ENCODE data around the gene PPP1R14C. TPM values are rescaled to one million over a fixed set of nuclear protein-coding genes. Genes with fewer than 3 reads are reported as not detected.
A peak's percentile ranks its signal among the peaks of the same experiment; 100 is the strongest.

PPP1R14C gene
- total RNA-seq, 2 donors from 2014 or later: 0.73 TPM; not detected in 1

DNA sequence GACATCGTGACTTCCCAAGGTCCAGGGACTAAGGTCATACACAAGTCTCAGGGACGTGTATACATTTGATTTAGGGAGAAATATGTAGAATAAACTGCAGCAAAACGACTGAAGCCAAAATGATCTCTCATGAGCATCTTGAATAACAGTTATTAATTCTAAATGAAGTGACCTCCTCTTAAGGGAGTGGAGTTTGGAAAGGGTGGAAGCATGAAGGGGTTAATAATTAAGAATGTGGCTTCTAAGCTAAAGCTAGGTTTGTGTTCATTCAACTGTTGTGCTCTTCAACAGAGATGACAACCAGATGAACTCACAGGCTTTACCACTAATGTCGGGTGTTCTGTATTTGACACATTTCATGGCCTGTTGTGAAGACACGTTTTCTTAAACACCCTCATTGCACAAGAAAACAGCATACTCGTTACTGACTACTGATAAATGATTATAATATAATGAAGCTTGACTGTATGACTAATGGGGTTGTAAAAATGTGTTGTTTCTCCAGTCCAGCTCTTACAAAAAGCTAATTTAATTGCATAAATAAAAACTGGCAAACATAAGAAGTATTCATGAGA, 1.5 kb downstream of the PPP1R14C start:
- Mint-ChIP-seq H3K4me1 (ENCODE audit: low read depth in 2 of 2) (peaks cover 0 to 7% of the 10 kb centered on the region in 2 donors), H3K27ac (no peak overlapping the region), H3K9me3 (no peaks in the 10 kb centered on the region), H3K36me3 (no peaks in the 10 kb centered on the region), H3K27me3 (peaks cover 47 to 63% of the 10 kb centered on the region in 2 donors), H3K4me3 (peak overlapping the region; percentile 58)
- DNase-seq (ENCODE audit: low spot score) (no peak), ATAC-seq (no peak)

DNA sequence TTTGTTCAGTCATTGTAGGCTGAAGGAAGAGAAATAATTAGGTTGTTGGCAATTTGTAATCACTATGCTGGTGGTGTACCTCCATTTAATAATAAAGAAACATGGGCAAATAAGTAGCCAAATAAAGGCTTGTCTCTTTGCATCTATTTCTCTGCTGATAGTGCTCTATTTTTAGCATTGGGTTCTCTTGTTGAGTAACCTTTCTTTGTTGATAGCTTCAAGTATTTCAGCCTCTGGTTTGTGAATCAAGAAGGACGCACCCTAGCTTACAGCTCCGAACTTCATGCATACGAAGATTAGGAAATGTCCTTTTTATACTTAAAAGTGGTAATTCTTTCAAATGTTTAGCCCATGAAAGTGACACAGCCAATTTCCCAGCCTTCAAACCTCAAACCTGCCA, 2.6 kb downstream of the PPP1R14C start:
- H3K9me3 Mint-ChIP-seq: no peaks in the 10 kb centered on the region

DNA sequence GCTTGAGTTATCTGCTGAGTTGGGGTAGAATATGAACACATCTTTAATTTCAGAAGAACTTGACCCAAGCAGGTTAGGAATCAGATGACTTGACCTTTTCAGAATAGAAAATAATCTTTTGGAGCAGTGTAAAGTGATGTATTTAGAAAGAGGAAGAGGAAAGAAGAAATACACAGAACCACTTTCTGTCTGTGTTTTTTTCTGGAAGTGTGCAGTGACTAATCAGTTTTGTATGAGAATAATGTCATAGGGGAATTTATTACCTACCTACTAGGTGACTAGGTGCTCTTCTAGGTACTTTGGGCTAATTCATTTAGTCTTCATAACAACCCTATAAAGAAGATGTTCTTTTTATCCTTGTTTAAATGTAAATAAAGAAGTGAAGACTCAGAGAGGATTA, 3.0 kb downstream of the PPP1R14C start:
- H3K27ac Mint-ChIP-seq: no peak overlapping the region
- DNase-seq (ENCODE audit: low spot score) (no peak), ATAC-seq (no peak)
- no peak overlapping the region for H3K4me3 Mint-ChIP-seq
- no peaks in the 10 kb centered on the region for H3K9me3 Mint-ChIP-seq
- H3K4me1 Mint-ChIP-seq (ENCODE audit: low read depth in 2 of 2): peaks cover 0 to 7% of the 10 kb centered on the region in 2 donors
- H3K36me3 Mint-ChIP-seq: no peaks in the 10 kb centered on the region
- peaks cover 50 to 65% of the 10 kb centered on the region in 2 donors for H3K27me3 Mint-ChIP-seq

More for the DNA sequence above, 2.6 kb downstream of the PPP1R14C start:
- no peak overlapping the region for H3K4me3 Mint-ChIP-seq
- ATAC-seq (no peak), DNase-seq (ENCODE audit: low spot score) (no peak)
- H3K27me3 Mint-ChIP-seq: peaks cover 46 to 62% of the 10 kb centered on the region in 2 donors
- no peaks in the 10 kb centered on the region for H3K36me3 Mint-ChIP-seq
- no peak overlapping the region for H3K27ac Mint-ChIP-seq
- H3K4me1 Mint-ChIP-seq (ENCODE audit: low read depth in 2 of 2): peaks cover 0 to 7% of the 10 kb centered on the region in 2 donors

DNA sequence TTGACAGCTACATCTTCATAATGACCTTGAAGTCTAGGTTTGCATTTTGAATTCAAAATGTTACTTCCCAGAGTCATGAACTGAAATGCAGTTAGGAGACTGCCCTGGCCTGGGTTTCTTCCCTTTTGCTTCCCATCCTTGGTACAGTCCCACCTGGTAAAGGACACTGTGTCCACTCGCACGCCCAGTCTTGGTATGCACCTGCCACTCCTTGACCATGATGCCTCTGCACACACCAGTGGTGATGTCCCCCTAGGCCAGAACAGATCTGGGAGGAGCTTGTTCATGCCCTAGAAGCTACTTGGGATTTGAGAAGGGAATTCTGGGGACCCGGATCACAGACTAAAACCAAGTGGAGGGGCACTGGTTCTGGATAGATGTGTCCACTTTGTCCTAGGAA, 3.6 kb downstream of the PPP1R14C start:
- H3K4me1 Mint-ChIP-seq (ENCODE audit: low read depth in 2 of 2): peaks cover 0 to 10% of the 10 kb centered on the region in 2 donors
- no peak for ATAC-seq
- peaks cover 57 to 65% of the 10 kb centered on the region in 2 donors for H3K27me3 Mint-ChIP-seq
- no peak for DNase-seq (ENCODE audit: low spot score)
- no peak overlapping the region for H3K4me3 Mint-ChIP-seq
- no peak overlapping the region for H3K27ac Mint-ChIP-seq
- no peaks in the 10 kb centered on the region for H3K9me3 Mint-ChIP-seq
- no peaks in the 10 kb centered on the region for H3K36me3 Mint-ChIP-seq

DNA sequence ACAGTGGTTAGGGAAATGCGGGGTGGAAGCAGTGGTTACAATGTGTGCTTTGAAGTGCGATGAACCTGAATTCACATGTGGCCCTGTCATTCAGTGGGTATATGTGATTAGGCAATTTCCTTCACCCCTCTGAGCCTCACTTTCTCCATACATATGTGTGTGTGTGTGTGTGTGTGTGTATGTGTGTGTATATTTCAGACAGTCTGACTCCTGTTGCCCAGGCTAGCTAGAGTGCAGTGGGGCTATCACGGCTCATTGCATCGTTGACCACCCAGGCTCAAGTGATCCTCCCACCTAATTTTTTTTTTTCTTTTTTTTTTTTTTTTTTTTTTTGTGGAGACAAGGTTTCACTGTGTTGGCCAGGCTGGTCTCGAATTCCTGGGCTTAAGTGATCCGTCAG, 6.3 kb downstream of the PPP1R14C start:
- Mint-ChIP-seq H3K4me3 (no peak overlapping the region), H3K27ac (no peak overlapping the region), H3K9me3 (no peaks in the 10 kb centered on the region), H3K4me1 (ENCODE audit: low read depth in 2 of 2) (peaks cover 6 to 10% of the 10 kb centered on the region in 2 donors), H3K36me3 (no peaks in the 10 kb centered on the region), H3K27me3 (peaks cover 54 to 73% of the 10 kb centered on the region in 2 donors)
- DNase-seq (ENCODE audit: low spot score) (no peak), ATAC-seq (no peak)

DNA sequence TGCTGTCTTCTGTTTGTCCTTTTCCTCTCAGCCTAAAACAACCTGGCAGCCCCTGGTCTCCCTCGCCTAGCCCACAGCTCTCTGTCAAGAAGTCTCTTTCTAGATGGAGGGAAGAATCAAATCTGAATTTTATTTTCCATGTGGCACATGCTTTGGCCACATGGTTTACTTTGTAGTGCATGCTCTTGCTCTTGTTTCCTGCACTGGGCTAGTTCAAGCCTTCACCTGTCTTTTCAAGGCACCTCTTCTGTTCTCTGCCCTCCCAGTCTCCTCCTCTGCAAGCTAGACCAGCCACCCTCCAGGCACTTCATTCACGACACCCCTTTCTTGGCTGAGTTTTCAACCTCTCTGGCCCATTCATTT, 7.6 kb downstream of the PPP1R14C start:
- no peaks in the 10 kb centered on the region for H3K9me3 Mint-ChIP-seq

DNA sequence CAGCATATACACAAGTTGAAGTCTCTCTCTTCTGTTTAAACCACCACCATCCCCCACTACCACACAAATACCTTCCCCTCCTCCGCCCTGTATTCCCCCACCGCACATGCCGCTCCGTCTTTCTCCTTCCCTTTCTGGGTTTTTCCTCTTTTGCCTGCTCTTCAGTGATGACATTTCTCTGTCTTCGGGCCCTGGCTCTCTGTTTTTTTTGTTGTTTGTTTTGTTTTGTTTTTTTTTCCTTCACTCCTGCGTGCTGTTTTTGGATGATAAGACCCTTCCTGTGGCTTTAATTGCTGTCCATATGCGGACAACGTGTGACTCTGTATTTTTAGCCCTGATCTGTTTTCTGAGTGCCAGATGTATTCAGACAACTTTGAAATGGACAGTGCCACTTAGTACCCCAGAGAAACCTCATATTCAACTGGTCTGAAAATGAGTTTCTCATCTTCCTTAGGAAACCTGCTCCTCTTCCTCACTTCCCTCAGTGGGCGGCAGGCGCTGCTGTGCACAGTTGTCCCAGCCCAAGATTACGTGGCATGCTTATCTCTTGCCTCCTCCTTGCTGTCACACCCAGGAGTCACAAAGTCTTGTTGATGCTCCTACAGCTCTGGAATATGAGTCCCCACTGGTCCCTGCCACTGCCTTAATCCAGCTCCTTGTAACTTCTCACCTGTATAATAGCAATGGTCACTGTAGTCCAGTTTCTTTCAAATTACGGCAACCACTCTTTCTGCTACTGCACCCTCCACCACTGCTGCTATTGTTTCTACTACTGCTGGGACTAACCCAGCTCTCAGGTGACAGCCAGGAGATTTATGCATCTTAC, 8.2 kb downstream of the PPP1R14C start:
- ATAC-seq (no peak), DNase-seq (ENCODE audit: low spot score) (no peak)
- no peak overlapping the region for H3K4me3 Mint-ChIP-seq
- H3K4me1 Mint-ChIP-seq (ENCODE audit: low read depth in 2 of 2): peaks cover 4 to 11% of the 10 kb centered on the region in 2 donors
- no peak overlapping the region for H3K27ac Mint-ChIP-seq
- H3K27me3 Mint-ChIP-seq: peaks cover 42 to 56% of the 10 kb centered on the region in 2 donors
- H3K36me3 Mint-ChIP-seq: no peaks in the 10 kb centered on the region
- H3K9me3 Mint-ChIP-seq: no peaks in the 10 kb centered on the region

More for the DNA sequence above, 7.6 kb downstream of the PPP1R14C start:
- H3K4me1 Mint-ChIP-seq (ENCODE audit: low read depth in 2 of 2): peaks cover 4 to 11% of the 10 kb centered on the region in 2 donors
- peaks cover 47 to 62% of the 10 kb centered on the region in 2 donors for H3K27me3 Mint-ChIP-seq
- H3K36me3 Mint-ChIP-seq: no peaks in the 10 kb centered on the region
- H3K27ac Mint-ChIP-seq: no peak overlapping the region
- DNase-seq (ENCODE audit: low spot score): no peak
- H3K4me3 Mint-ChIP-seq: no peak overlapping the region
- ATAC-seq: no peak

DNA sequence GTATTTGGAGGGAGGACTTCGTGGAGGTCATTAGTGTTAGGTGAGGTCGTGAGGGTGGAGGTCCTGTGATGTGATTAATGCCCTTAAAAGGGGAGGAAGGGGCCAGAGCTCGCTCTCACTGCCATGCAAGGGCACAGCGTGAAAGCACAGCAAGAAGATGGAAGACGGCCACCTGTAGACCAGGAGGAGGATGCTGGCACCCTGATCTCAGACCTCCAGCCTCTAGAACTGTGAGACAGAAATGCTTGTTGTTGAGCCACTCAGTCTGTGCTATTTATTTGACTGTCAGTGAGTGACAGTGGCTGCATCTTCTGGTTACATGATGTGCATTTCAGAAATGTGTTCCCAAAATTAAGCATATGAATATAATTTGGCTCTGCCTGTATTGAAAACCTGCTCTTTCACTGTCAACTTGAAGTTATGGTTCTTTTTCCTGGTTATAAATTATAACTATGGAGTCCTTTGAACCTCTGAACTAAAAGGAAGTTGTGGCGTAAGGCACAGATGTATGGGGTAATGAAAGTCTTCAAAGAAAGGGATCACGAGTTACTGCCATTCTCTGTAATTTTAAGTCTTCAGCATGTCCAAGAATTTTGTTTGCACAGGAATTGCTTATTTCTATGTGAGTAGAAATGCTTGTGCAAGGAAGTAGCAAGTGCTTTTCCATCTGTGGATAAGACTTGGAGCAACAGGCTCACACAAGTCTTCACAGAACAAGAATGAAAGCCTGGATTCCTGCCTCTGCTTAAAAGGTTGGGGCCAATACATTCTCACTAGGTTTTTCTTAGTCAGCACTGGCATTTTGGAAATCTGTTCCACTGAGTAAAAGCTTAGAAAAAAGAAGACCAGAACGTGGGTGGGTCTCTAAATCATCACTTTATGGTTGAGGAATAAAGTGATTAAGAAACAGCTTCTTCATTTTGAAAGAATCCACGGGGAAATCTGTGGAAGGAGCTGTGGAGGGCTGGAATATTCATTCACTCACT, 10.3 kb downstream of the PPP1R14C start:
- Mint-ChIP-seq H3K36me3 (no peaks in the 10 kb centered on the region), H3K27ac (no peak overlapping the region), H3K27me3 (peaks cover 32 to 43% of the 10 kb centered on the region in 2 donors), H3K9me3 (no peaks in the 10 kb centered on the region), H3K4me1 (ENCODE audit: low read depth in 2 of 2) (peaks cover 19 to 26% of the 10 kb centered on the region in 2 donors), H3K4me3 (no peak overlapping the region)
- DNase-seq (ENCODE audit: low spot score) (no peak), ATAC-seq (no peak)

DNA sequence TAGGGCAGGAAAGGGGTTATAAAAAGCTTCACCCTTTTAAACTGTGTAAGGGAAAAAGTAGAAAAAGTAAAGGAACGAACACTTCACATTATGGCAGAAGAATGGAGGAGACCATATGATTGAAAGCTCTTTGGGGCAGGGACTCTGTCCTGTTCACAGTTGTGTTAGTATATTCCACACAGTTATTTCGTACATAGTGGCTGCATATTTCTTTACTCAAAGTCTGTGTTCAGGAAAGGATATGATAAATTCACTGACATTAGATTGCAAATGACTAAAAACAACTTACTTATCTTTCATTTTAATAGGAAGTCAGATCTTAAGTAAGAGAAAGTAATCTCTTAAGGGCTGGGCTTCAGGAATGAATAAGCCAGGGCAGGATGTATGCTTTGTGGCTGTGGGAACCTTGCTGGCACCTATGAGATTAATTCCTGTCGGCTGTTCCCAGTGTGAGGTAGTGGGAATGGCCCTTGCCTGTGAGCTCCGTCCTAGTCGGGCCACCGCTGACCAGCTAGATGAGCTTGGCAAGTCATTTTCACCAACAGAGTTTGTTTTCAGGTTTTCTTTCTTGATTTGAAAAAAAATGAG, 11.2 kb downstream of the PPP1R14C start:
- no peaks in the 10 kb centered on the region for H3K36me3 Mint-ChIP-seq
- DNase-seq (ENCODE audit: low spot score) (no peak), ATAC-seq (peak in 1 of 2 donors; percentile 60)
- H3K27ac Mint-ChIP-seq: no peak overlapping the region
- peaks cover 19 to 26% of the 10 kb centered on the region in 2 donors for H3K4me1 Mint-ChIP-seq (ENCODE audit: low read depth in 2 of 2)
- H3K27me3 Mint-ChIP-seq: peaks cover 27 to 43% of the 10 kb centered on the region in 2 donors
- H3K9me3 Mint-ChIP-seq: no peaks in the 10 kb centered on the region
- H3K4me3 Mint-ChIP-seq: peak overlapping the region; percentile 33

DNA sequence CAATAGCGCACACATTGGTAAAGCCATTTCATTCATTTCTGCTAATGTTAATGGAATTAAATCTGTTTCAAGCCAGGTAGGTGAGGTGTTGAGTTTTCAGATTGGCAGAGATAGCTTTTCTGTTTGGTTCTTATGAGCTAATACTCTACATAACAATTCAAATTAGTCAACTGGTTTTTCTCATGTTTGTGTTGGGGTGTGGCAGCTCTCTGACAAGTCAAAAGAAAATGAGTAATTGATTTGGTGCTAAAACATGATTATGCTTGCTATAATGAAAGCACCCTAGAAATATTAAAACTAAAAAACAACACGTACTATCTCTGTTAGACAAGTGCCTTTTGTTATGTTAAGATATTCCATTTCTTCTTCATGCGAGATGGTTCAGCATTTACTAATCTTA, 13.6 kb downstream of the PPP1R14C start:
- Mint-ChIP-seq H3K27ac (no peak overlapping the region), H3K9me3 (no peaks in the 10 kb centered on the region), H3K36me3 (no peaks in the 10 kb centered on the region), H3K27me3 (peaks cover 9 to 23% of the 10 kb centered on the region in 2 donors), H3K4me1 (ENCODE audit: low read depth in 2 of 2) (peaks cover 16 to 26% of the 10 kb centered on the region in 2 donors), H3K4me3 (no peak overlapping the region)
- ATAC-seq: no peak
- DNase-seq (ENCODE audit: low spot score): no peak

DNA sequence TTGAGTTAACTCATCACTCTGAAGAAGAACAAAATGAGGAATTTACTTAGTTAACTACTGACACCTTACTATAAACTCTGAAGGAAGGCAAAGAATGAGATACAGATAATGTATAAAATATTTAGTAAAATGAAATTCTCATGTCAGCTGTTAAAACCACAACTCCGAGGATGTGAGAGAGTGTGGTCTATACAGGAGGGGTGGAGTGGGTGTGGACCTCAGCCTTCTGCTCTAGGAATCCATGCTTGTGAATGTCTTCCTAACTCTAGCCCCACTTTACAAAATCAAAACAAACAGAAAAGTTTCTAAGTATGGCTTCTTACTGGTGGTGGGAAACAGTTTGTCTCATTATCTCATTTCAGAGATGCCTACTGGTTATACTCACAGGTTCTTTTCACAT, 14.2 kb downstream of the PPP1R14C start:
- Mint-ChIP-seq H3K4me1 (ENCODE audit: low read depth in 2 of 2) (peaks cover 15 to 26% of the 10 kb centered on the region in 2 donors), H3K4me3 (peak overlapping the region; percentile 27)

DNA sequence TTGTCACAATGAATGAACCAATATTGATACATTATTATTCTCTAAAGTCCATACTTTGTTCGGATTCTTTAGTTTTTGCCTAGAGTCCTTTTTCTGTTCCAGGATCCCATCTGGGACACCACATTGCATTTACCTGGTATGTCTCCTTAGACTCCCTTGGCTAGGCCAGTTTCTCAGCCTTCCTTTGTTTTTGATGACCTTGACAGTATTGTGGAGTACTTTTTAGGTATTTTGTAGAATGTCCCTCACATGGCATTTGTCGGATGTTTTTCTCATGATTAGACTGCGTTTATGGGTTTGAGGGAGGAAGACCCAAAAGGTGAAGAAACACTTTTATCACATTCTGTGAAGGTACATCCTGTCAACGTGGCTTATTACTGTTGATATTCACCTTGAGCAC, 16.9 kb downstream of the PPP1R14C start:
- H3K27ac Mint-ChIP-seq: no peak overlapping the region
- H3K9me3 Mint-ChIP-seq: no peaks in the 10 kb centered on the region
- peaks cover 4 to 8% of the 10 kb centered on the region in 2 donors for H3K27me3 Mint-ChIP-seq
- no peaks in the 10 kb centered on the region for H3K36me3 Mint-ChIP-seq
- ATAC-seq: no peak
- no peak for DNase-seq (ENCODE audit: low spot score)
- no peak overlapping the region for H3K4me3 Mint-ChIP-seq
- H3K4me1 Mint-ChIP-seq (ENCODE audit: low read depth in 2 of 2): peaks cover 15% of the 10 kb centered on the region in 2 donors

More for the DNA sequence above, 14.2 kb downstream of the PPP1R14C start:
- ATAC-seq (no peak), DNase-seq (ENCODE audit: low spot score) (no peak)
- Mint-ChIP-seq H3K9me3 (no peaks in the 10 kb centered on the region), H3K27ac (no peak overlapping the region), H3K36me3 (no peaks in the 10 kb centered on the region), H3K27me3 (peaks cover 7 to 21% of the 10 kb centered on the region in 2 donors)

DNA sequence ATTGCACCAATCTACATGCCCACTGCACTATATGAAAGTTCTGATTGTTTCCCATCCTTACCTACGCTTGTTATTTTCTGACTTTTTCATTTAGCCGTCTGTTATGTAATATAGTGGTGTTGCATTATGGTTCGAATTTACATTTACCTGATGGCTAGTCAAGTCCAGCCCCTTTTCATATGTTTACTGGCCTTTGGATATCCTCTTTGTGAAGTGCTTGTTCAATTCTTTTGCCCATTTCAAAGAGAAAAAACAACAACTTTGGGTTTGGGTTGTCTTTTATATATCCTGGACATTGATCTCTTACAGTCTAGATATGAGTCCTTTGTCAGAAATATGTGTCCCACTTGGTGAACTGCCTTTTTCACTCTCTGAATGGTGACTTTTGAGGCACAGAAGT, 21.1 kb downstream of the PPP1R14C start:
- no peak for DNase-seq (ENCODE audit: low spot score)
- no peak overlapping the region for H3K4me3 Mint-ChIP-seq

More for the DNA sequence above, 21.1 kb downstream of the PPP1R14C start:
- no peak for ATAC-seq
- Mint-ChIP-seq H3K36me3 (no peaks in the 10 kb centered on the region), H3K4me1 (ENCODE audit: low read depth in 2 of 2) (no peaks in the 10 kb centered on the region), H3K27me3 (peaks cover 4 to 8% of the 10 kb centered on the region in 2 donors), H3K9me3 (no peaks in the 10 kb centered on the region), H3K27ac (no peak overlapping the region)

Data from natural killer cell treated with Interleukin-12 subunit alpha and Interleukin-12 subunit beta and Interleukin-15 and Interleukin-18, amount 100 ng/mL, for 72 hours (primary cell).